ENCODE results near the gene ZNF331.

ZNF331 gene

DNA sequence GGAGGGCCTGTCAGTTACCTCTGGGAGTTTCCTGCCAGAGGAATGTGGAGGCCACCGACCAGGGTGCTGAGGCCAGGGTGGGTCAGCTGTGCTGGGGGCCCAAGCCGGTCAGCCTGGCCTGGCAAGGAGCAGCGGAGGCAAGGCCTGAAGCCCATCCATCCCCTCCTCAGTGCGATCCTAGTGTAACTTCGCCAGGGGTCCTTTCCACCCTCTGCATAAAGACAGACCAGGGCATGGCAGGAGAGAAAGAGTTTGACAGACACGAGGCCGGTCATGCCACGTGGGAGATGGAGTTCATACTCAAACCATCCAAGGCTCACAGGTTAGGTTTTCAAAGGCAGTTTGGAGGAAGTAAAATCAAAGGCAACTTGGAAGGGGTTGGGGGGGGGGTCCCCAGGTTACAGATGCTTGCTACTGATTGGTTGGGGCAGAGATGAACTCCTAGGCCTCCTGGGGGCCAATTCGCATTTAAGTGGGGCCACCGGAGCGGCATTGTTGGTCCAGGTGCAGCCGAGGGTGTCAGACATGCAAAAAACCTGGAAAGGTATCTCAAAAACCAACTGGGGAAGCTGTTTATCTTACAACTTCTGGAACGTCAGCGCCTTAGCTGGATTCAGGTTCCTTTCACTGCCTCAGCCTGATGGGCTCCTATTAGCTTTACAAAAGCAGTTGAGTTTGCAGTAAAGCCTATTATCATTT, 57.0 kb downstream of the ZNF331 start:
- TF ChIP-seq, protein P1, sequence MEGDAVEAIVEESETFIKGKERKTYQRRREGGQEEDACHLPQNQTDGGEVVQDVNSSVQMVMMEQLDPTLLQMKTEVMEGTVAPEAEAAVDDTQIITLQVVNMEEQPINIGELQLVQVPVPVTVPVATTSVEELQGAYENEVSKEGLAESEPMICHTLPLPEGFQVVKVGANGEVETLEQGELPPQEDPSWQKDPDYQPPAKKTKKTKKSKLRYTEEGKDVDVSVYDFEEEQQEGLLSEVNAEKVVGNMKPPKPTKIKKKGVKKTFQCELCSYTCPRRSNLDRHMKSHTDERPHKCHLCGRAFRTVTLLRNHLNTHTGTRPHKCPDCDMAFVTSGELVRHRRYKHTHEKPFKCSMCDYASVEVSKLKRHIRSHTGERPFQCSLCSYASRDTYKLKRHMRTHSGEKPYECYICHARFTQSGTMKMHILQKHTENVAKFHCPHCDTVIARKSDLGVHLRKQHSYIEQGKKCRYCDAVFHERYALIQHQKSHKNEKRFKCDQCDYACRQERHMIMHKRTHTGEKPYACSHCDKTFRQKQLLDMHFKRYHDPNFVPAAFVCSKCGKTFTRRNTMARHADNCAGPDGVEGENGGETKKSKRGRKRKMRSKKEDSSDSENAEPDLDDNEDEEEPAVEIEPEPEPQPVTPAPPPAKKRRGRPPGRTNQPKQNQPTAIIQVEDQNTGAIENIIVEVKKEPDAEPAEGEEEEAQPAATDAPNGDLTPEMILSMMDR (IDR thresholded peaks at IDR 0.05; ENCODE audit: low read depth, low read length): no peak
- H3K4me3 ChIP-seq (ENCODE audit: low read depth, low read length): no peak overlapping the region

DNA sequence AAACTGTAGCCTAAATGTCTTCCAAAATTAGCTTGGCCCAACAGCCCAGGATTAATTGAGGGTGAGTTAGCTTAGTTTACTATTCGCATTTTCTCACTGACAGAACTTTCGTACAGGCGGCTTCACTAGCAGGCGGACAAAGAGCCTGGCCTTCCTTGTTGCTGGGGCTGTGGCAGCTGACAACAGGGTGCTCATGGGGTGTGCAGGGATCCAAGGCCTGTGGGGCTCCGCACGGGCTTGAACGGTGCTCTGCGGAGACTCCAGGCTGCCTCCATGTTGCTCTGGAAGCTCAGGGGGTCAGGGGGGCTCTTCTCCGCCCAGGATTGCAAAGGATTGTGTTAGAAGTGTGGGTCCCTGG, 57.5 kb downstream of the ZNF331 start:
- H3K4me3 ChIP-seq (ENCODE audit: low read depth, low read length): no peak overlapping the region
- TF ChIP-seq, protein P1 (IDR thresholded peaks at IDR 0.05; ENCODE audit: low read depth, low read length): no peak

DNA sequence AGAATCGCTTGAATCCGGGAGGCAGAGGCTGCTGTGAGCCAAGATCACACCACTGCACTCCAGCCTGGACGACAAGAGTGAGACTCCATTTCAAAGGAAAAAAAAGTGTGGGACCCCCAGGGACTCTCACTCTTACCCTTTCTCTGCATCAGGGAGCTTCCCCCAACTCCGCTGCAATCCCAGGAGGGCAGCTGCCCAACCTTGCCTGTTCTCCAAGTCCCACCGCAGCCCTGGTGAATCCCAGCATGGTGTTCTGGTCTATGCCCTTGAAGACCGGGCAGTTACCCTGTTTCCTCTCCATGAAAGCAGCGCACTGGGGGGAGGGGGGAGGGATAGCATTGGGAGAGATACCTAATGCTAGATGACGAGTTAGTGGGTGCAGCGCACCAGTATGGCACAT, 58.1 kb downstream of the ZNF331 start:
- no peak overlapping the region for H3K4me3 ChIP-seq (ENCODE audit: low read depth, low read length)
- TF ChIP-seq, protein P1 (IDR thresholded peaks at IDR 0.05; ENCODE audit: low read depth, low read length): no peak

DNA sequence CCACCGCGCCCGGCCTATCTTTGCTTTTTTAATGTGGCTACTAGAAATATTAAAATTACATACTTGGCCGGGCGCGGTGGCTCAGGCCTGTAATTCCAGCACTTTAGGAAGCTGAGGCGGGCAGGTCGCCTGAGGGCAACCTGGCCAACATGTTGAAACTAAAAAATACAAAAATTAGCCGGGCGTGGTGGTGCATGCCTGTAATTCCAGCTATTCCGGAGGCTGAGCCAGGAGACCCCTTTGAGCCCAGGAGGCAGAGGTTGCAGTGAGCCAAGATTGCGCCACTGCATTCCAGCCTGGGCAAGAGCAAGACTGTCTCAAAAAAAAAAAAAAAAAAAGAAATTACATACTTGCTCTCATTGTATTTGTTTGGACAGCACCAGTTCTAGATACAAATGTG, 59.1 kb downstream of the ZNF331 start:
- H3K4me3 ChIP-seq (ENCODE audit: low read depth, low read length): no peak overlapping the region
- TF ChIP-seq, protein P1 (IDR thresholded peaks at IDR 0.05; ENCODE audit: low read depth, low read length): no peak

DNA sequence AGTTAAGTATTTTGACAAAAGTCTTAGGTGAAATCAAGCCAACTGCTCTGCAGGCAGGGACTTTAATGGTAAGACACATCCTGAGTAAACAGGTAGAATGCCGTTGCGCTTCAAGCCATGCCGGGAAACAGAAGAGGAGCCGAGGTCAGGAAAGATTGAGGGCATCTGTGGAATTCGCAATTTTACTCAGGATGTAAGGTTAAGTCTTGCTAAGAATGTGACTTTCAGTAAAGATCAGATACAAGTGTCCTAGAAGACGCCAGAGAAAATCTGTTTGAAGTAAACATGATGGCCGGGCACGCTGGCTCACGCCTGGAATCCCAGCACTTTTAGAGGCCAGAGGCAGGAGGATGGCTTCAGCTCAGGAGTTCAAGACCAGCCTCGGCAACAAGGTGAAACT, 60.4 kb downstream of the ZNF331 start:
- TF ChIP-seq, protein P1 (IDR thresholded peaks at IDR 0.05; ENCODE audit: low read depth, low read length): no peak

DNA sequence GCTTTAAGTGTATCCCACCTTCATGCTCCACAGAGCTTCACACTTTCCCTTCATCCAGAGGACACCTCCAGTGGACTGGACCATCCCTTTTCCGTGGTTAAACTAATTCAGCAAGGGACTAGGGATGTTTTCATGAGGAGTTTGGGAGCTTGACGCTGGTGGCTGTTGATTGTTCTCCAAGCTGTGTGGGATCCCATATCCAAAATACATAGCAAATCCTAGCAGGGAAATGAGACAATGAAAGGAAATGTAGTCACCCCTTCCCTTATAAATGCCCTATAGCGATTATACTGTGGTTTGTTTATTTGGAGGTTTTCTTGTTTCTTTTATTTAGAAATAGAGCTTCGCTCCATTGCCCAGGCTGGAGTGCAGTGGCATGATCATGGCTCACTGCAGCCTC, 62.3 kb downstream of the ZNF331 start:
- TF ChIP-seq, protein P1 (IDR thresholded peaks at IDR 0.05; ENCODE audit: low read depth, low read length): no peak
- no peak overlapping the region for H3K4me3 ChIP-seq (ENCODE audit: low read depth, low read length)

More for the DNA sequence above, 60.4 kb downstream of the ZNF331 start:
- H3K4me3 ChIP-seq (ENCODE audit: low read depth, low read length): no peak overlapping the region

DNA sequence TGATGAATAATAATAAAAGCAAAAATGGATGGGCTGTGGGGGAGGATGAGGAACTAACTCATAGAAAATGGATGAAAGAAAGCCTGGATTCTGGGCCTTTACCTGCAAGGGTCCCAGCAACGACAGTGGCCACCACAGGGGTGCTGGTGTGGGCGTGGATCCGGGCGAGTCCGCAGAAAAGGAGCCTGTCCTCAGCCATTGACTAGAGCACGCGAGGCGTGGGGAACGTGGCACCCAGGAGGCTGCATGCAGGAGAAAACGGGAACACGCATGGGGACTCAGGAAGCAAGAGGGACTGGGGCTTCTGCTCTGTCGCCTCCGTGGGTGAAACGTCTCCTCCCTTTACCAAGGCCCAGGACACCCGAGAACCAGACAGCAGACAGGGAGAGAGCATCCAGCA, 68.1 kb downstream of the ZNF331 start:
- no peak overlapping the region for H3K4me3 ChIP-seq (ENCODE audit: low read depth, low read length)
- TF ChIP-seq, protein P1 (IDR thresholded peaks at IDR 0.05; ENCODE audit: low read depth, low read length): no peak

Measured in WI38 (cell line).